Epidermal melanocyte (primary cell): ENCODE measurements around the gene RBM38.

ENCODE experiments used
- DNase-seq: peaks from one replicate; pipeline ENCODE4 v3.0.0; 2011; ENCODE audit warnings: low spot score; ENCODE audit not compliant: insufficient read length

RBM38 gene

DNA sequence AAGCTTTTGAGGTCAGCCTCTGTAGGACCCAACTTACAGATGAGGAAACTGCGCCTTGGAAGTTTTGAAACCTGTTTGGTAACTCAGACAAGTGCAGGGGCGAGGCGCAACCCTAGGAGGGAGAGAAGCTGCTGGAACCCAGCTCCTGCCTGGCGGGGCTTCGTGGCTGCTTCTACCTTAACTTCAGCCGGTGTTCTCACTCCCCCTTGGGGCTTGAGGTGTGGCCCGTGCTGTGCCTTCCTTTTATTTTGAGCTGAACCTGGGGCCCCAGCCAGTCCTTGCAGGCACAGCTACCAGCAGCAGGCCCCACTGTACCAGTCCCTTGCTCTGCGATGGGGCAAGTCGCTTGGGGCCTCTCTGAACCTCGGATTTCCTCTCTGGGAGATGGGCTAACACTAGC is 12.0 kb downstream of the RBM38 start:
- DNase-seq = no peak

DNA sequence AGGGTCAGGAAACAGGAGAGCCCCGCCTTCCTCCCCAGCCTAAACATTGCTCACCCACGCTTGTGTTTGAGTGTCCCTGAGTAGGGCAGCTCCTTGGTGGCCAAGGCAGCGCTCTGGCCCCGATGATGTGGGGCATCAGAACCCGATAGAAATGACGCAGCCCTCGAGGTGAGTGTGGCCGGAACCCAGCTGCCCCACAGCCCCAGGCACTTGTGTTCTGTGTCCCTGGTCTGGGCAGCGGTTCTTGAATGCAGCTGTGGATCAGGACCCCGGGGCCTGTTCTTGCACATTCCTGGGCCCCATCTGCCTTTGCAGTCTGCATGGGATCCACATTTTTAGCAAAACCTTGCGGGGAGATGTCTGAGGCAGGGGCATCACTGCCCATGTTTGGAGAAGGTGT is 12.8 kb downstream of the RBM38 start:
- DNase-seq = no peak

DNA sequence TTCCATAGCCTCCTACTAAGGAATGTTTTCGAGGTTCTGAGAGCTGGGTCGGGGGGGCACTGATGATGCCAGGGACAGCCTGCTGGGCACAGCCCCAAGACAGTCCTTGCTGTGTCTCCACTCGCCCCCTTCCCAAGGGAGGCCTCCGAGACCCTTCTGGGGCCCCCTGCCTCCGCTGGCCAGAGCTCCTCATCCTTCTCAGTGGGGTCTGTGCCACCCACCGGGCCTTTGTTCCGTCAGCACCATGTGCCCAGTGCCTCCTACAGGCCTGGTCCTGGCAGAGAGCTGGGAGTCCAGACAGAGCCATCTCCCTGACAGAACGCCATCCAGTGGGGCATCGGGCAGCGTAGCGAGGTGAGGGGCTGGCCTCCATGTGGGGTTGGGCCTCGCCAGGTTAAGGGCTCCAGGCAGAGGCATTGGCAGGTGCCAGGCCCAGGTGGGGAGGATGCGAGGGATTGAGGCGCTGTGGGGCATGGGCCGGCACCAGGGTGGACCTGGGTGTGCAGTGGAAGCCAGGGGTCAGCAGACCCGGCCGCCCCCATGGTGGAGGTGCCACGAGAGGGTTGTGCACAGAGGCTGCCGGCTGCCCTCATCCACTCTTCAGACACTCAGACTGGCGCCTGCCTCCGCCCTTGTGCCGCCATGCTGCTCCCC is 13.3 kb downstream of the RBM38 start:
- DNase-seq = no peak

DNA sequence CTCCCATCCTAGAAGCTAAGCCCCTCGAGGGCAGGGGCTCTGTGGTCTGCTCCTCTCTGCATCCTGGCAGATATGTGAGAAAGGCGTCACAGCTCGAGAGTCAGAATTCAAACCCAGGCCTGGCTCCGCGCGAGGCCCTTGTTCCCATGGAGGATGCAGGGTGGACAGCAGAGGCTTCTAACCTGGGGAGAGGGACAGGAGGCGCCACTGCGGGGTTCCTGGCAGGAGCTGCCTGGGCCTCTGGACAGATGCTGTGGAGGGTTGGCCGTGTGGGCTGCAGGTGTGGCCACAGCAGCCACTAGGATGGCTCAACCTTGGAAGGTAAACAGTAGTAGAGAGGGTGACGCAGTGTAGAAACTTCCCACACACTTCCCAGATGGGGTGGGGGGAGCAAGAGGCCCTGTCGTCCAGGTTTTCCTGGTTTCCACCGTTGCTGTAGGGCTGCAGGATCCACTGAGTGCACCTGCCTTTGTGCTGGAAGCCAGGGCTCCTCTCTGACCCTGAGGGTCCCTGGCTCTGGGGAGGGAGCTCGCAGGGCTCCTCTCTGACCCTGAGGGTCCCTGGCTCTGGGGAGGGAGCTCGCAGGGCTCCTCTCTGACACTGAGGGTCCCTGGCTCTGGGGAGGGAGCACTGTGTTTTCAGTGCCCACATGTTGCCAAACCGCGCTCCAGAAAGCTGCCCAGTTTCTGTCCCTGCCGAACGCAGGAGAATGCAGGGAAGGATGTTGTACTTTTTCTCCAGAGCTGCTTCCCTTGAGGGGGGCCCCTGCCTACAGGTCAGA is 14.2 kb downstream of the RBM38 start:
- no peak for DNase-seq

DNA sequence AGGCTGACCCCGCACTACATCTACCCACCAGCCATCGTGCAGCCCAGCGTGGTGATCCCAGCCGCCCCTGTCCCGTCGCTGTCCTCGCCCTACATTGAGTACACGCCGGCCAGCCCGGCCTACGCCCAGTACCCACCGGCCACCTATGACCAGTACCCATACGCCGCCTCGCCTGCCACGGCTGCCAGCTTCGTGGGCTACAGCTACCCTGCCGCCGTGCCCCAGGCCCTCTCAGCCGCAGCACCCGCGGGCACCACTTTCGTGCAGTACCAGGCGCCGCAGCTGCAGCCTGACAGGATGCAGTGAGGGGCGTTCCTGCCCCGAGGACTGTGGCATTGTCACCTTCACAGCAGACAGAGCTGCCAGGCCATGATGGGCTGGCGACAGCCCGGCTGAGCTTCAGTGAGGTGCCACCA is 16.4 kb downstream of the RBM38 start:
- no peak for DNase-seq

DNA sequence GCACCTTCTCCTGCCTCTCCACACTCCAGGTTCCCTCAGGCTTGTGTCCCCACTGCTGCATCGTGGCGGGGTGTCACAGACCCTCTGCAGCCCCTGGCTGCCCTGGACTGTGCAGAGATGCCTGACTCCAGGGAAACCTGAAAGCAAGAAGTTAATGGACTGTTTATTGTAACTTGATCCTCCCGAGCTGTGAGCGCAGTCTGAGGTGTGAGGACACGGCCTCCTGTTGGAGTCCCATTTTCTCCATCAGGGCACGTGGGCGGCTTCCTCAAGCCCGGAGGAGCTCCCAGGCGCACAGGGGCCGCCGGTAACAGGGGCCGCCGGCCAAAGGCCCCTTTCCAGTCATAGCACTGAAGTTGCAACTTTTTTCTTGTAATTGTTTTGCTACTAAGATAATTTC is 16.9 kb downstream of the RBM38 start:
- DNase-seq = no peak

DNA sequence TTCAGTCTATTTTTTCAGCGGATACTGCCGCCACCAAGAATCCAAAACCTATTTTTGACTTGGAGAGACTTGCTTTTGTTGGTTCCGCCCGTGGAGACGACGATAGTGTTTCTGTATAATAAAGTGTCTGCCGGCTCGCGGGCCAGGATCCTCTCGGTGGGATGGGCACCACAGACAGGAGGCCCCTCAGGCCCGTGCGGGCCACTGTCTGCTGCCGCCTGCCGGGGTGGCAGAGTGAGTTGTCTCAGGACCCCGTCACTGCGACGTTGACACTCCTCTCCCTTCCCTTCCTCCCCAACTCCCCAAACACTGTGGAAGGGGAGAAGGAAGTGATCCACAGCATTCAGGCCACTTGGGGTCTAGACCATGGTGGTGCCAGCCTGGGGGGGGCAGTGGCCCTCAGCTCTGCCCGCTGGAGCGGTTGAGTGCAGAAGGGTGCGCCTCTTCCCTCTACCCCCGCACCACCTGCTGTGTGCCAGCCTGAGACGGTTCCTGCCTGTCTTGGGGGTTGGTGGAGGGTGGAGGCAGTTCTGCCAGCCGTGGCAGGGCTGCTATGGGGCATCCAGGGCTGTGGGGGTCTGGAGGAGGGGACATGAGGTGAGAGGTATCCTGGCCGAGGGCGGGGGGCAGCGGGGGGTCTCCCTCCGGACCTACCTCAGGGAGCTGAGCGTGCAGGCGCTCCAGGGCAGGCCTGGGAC is 17.5 kb downstream of the RBM38 start:
- no peak for DNase-seq

DNA sequence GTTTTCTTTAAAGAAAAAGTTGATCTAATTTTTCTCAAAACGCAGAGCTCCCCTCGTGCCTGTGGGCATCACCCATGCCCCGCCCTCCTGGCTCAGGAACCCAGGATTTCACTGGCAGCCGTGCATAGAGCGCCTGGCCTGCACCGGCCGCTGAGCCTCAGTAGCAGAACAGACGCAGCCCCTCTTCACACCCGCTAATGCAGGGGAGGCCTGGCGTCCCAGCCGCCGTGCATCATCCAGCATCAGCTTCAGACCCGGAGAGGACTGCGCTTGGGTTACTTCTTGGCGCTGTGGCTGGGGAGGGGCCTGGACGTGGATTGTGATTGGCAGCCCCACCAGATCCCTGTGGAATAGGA is 18.1 kb downstream of the RBM38 start:
- no peak for DNase-seq

DNA sequence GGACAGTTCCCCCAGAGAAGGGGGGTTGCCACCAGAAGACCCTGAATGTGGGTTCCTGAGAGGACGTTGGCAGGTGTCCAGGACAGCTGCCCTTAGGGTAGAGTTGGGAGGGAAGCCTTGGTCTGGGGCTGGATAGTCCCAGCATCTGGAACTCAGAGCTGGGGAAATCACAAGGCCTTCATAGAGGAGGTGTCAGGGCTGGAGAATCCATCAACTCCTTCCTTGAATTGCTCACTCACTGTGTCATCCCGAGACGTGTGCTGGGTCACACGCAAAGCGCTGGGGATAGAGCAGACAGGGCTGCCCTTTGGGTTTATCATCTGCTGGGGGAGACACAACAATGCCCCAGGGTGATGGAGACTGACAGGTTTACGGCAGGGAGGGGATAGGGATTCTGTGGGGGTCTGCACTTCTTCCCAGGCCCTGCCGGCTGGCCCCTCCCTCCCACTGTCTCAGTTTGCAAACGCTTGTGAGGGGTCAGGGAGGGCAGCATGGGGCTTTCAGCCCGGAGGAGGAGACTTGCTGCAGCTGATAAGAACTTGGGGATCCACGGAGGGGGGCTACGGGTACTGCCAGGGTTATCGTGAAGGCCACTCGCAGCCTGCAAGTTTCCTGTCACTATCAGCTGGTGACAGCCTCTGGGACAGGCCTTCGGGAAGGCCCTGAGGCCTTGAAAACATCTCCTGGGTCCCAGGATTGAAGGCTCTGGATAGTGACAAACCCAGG is 18.6 kb downstream of the RBM38 start:
- no peak for DNase-seq

DNA sequence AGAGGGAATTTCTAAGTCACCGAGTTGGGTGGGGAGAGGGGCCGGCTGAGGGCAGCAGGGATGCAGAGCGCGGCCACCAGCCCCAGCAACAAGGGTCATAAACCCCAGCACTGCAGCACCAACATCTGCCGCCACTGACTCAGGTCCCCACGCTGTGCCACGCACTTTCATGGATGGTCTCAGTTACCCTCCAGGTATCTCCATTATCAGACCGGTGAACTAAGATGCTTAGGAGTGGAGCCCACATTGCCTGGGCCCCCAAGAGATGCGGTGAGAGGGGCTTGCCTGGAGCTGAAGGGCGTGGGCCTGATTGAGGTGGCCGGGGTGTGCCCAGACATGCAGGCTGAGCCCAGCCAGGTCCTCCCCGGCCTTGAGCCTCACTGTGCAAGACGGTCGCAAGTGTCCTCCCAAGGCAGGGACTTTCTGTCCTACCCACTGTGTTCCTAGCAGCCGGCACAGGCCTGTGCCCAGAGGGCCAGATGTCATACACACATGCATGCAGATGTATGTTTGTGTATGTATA is 19.3 kb downstream of the RBM38 start:
- DNase-seq = no peak

DNA sequence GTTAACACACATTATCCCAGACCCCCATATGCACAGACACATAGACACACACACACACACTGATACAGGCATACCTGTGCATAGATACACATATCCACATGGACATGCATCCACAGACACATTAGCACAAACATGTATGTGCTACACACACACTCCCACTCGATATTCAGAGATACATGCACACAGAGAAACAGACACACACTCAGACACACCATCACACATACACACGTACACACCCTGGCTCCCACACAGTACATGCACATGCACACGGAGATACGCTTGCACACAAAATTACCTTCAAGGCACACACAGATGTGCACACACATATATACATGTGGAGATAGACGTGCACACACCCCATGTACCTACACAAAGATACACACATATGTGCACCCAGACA is 19.7 kb downstream of the RBM38 start:
- no peak for DNase-seq

DNA sequence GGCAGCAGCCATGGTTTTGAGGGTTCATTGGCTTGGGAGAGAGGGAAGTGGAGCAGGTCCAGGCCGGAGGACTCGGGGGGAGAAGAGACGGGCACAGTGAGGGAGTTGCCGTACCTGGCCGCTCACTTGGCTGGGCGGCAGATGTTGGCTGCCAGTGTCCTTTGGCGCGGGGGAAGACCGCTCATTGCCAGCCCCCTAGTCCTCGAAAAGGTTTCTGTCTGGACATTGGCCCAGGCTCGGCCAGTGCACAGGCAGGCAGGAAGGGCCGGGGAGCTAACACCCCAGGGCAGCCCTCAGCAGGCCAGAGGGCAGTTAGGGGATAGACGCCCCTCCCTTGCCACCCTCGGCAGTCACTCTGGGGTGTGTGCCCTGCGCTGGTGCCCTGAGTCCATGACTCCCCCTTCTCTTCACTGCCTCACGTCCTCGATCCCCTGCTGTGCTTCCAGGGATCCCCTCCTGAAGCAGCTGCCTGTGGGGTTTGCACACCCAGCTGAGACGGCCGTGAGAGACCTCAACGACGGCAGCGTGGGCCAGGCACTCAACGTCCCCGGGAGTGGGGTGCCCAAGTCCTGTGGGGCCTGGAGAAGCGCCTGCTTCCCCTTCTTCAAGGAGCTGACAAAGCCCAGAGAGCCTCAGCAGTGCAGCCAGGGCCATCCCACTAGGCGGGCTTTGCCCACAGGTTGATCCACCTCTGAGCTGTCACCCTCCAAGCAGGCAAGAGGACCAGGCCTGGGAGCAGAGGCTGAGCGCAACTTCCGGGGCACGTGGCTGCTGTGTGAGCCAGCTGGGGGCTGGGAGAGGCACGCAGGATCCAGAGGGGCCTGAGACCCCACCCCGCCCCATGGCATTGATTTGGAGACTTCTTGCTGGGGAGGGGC is 20.4 kb downstream of the RBM38 start:
- DNase-seq = no peak

DNA sequence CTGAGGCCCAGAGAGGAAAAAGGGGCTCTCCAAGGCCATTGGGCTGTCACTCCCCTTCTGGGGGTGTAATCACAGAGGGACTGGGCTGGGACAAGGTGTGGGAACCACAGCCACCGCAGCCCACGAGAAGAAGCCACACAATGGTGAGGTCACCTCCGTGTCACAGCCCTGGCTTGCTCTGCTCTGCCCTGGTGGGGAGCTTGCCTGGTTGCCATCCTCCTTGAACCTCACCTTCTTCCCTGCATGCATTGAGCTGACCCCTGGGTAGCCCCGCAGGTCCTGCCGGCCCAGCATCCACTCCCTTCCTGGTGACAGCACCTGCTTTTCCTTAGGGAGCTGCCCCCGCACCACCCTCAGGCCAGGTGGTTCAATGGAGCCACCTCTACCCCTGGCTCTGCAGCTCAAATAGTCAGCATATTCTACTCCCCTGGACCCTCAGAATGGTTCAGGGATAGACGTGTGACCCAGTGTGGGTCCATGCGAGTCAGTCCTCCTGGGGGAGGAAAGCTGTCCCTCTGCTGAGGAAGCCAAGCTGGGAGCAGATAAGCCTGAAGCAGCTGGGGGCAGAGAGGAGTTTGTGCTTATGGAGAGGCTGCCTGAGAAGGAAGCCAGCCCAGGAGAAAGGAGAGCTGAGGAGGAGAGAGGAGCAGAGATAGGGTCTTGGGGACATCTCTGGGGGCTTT is 21.3 kb downstream of the RBM38 start:
- no peak for DNase-seq

DNA sequence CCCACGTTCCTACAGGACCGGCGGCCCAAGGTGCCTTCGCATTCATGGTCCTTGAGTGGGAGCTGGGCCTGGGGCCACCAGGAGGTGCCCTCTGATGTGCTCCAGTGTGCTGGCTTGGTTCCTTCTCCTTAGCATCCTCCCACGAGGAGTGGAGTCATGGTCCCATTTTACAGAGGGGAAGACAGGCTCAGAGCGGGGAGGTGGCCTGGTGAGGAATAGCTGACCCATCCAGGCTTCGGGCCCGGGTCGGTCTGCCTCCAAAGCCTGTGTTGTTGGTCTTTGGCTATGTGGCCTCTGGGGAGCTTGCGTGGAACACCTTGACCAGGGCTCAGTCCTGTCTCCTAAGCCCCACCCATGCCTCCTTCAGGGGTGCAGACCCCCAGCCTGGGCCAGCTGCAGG is 22.8 kb downstream of the RBM38 start:
- no peak for DNase-seq

DNA sequence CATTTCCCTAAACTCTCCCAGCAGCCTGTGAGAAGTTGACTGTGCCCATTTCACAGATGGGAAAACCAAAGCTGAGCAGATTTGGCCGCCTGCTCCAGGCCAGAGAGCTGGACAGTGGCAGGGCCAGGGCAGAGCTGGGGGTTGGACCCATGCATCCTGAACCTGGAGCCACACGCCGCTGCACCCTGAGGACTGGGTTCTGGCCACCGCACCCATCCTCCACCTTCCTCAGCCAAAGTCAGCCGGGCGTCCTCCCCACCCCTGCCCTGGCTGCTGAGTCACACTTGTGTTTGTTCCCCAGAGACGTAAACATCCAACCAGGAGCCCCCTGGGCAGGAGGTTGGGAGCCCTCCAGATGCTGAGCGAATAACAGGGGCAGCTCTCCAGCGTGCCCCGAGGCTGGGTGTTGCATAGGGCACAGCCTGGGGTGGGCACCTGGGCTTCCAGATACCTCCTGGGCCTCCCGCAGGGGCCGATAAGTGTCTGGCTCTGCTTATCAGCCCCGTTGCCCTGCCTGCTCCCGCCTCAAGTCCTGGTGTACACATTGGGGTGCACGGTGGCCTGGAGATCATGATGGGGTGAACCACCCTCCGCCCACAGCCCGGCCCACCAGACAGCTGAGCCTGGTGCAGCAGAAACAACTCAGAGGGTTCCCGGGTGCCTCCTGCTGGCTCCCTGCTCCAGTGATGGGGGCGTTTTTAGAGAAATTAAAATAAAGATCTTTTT is 23.8 kb downstream of the RBM38 start:
- no peak for DNase-seq

DNA sequence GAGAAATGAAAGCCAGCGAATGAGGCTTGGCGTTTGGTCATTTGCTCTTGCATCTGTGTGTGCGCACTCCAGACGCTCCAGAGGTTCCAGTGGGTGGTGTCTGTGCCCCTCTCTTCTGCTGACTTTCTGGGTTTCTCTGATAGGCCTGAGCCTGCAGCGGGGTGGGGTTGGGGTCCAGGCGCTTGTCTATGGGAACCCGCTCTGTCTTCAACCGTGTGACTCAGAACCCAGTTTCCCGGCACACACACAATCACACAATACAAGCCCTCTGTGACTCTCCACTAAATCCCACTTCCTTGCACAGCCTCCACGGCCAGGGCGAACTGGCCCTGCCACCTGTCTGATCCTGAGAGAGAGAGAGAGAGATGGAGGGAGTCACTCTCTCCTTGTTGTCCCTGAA is 24.6 kb downstream of the RBM38 start:
- DNase-seq = no peak

DNA sequence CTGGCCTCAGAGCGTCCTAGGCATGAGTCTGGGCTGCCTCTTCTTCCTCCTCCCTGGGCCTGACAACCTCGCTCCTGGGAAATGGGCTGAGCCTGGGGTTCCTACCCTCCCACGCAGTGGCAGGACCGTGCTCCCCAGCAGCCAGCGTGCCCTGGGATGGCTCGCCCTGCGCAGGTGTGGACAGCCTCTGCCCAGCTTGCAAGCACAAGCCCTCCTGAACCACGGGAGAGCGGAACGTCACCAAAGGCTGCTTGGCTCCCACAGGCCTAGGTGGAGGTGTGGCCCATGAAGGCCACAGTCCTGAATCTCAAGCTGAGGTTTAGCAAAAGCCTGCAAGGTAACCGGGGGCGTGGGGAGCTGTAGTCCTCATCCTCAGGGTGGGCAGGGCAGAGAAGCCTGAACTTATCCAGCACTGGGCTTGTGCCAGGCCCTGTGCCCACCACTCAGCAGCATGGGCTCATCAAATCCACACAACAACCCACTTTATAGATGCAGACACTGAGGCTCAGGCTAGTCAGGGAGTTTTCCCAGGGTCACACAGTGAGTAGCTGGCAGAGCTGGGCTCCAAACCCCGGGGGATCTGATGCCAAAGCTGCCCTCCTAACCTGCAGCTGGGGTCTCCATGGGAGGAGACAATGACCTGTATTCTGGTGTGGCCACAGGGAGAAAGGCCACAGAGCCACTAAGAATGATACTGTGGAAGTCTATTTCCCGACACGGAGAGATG is 25.3 kb downstream of the RBM38 start:
- no peak for DNase-seq

DNA sequence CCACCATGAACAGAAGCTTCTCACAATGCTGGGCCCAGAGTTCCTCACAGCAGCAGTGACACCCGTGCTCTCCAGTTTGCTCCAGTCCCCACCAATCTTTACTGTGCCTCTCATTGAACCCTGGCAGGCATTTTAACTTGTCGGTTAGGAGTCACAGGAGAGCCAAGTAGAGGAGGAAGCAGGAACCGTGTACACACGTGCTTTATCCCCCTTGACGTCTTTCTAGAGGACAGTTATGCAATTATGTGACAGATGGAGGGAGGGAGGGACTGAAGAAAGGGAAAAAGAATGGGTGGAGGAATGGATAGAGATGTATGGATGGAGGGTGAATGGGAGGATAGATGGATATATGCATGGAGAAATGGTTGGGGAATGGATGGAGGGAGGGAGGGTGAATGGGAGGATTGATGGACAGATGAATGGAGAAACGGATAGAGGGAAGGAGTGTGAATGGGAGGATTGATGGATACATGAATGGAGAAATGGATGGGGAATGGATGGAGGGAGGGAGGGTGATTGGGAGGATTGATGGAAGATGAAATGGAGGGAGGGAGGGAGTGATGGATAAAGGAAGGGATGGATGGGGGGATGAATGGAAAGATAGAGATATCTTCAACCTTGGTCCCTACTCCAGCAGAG is 26.0 kb downstream of the RBM38 start:
- DNase-seq = no peak
